CD4-positive, alpha-beta memory T cell (primary cell): ENCODE measurements around the gene NPLOC4. TPM values are rescaled to one million over a fixed set of nuclear protein-coding genes. Genes with fewer than 3 reads are reported as not detected.
"Not testable (repeated sequence)": the region's sequence is repeated elsewhere in the genome, so short reads cannot be mapped to it uniquely, and the experiment has no call there.

Experiments used
- CTCF ChIA-PET: fragments of 350-600 bp; sonication (Branson Sonifier 250); formaldehyde crosslinking; loops from one replicate; lab custom pipeline; 2021; ENCODE audit warnings: inconsistent platforms; ENCODE audit not compliant: partially characterized antibody; lab: Charles Lee
- POLR2A ChIA-PET: fragments of 350-600 bp; sonication (Branson Sonifier 250); formaldehyde crosslinking; loops from one replicate; lab custom pipeline; 2021; ENCODE audit not compliant: partially characterized antibody; lab: Charles Lee
- DNase-seq, 5 donors: peaks; one replicate each; pipeline versions ENCODE4 v3.0.0 to v3.0.0-alpha.2; 2020 to 2022; ENCODE audit warnings: mixed read lengths in 1 of 5
- H3K27ac ChIP-seq: one replicate; pipeline ENCODE4 v1.7.0; 2013; ENCODE audit warnings: low read depth, low read length
- H3K27me3 ChIP-seq: 2 replicates; pipeline ENCODE4 v1.7.0; 2013; ENCODE audit warnings: mild to moderate bottlenecking, low read length, moderate library complexity; ENCODE audit not compliant: insufficient read depth
- H3K36me3 ChIP-seq: 2 replicates; pipeline ENCODE4 v1.7.0; 2013; ENCODE audit warnings: mild to moderate bottlenecking, low read length, moderate library complexity; ENCODE audit not compliant: insufficient read depth
- H3K4me1 ChIP-seq: 2 replicates; pipeline ENCODE4 v1.7.0; 2013; ENCODE audit warnings: mild to moderate bottlenecking, low read length, moderate library complexity; ENCODE audit not compliant: insufficient read depth
- H3K4me3 ChIP-seq, 2 donors: one replicate each; pipeline ENCODE4 v1.7.0; 2013; ENCODE audit warnings: low read length in 2 of 2, mild to moderate bottlenecking in 1 of 2
- H3K9me3 ChIP-seq, 2 donors: one replicate each; pipeline ENCODE4 v1.7.0; 2013; ENCODE audit warnings: low read length in 2 of 2, control low read depth in 1 of 2; ENCODE audit not compliant: control insufficient read depth in 1 of 2
- H3K27ac Mint-ChIP-seq, 7 donors: one replicate each; pipeline ENCODE4 v1.8.0; 2020 to 2021; ENCODE audit warnings: mixed read lengths in 7 of 7, mild to moderate bottlenecking in 6 of 7, inconsistent platforms in 3 of 7, moderate library complexity in 3 of 7
- H3K27me3 Mint-ChIP-seq, 2 donors: one replicate each; pipeline ENCODE4 v1.8.0; 2020 to 2021; ENCODE audit warnings: mixed read lengths in 2 of 2
- H3K36me3 Mint-ChIP-seq, 2 donors: one replicate each; pipeline ENCODE4 v1.8.0; 2020 to 2021; ENCODE audit warnings: mixed read lengths in 2 of 2, inconsistent platforms in 1 of 2, mild to moderate bottlenecking in 1 of 2
- H3K4me1 Mint-ChIP-seq, 4 donors: one replicate each; pipeline ENCODE4 v1.8.0; 2020 to 2021; ENCODE audit warnings: mixed read lengths in 4 of 4, mild to moderate bottlenecking in 1 of 4
- H3K4me3 Mint-ChIP-seq, 8 donors: one replicate each; pipeline ENCODE4 v1.8.0; 2020 to 2021; ENCODE audit warnings: mixed read lengths in 8 of 8, mild to moderate bottlenecking in 7 of 8, moderate library complexity in 6 of 8, inconsistent platforms in 3 of 8
- H3K9me3 Mint-ChIP-seq, 8 donors: one replicate each; pipeline ENCODE4 v1.8.0; 2020 to 2021; ENCODE audit warnings: mixed read lengths in 8 of 8, mild to moderate bottlenecking in 5 of 8, inconsistent platforms in 3 of 8, moderate library complexity in 1 of 8
- intact Hi-C: fragments of 100-400 bp; cut with micrococcal nuclease; formaldehyde crosslinking; loops from one replicate; pipeline ENCODE4 v1.15.1; 2023
- polyA plus RNA-seq, 2 donors: library from polyadenylated mRNA; unstranded; fragments of 300-500 nt; fragmentation: Illumina TruSeq; gene quantifications; one replicate each; pipeline ENCODE4 v1.2.3, GENCODE V29; 2021
- total RNA-seq, 2 experiments: library from RNA; stranded (reverse); gene quantifications; one replicate each; pipeline ENCODE4 v1.2.3, GENCODE V29; 2021

NPLOC4 gene
- total and polyA plus RNA-seq, 4 experiments from 2014 or later: 61.1 to 105 (median 80.8) TPM

DNA sequence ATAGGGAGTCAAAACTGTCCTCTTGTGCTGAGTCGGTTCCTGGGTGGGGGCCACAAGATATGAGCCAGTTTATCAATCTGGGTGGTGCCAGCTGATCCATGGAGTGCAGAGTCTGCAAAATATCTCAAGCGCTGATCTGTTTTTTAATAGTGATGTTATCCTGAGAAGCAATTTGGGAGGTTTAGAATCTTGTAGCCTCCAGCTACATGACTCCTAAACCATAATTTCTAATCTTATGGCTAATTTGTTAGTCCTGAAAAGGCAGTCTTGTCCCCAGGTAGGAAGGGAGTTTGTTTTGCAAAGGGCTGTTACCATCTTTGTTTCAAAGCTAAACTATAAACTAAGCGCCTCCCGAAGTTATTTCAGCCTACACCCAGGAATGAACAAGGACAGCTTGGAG lies 1.8 kb upstream of the NPLOC4 start:
- H3K4me3 ChIP-seq: no peak overlapping the region
- DNase-seq: no peak
- intact Hi-C loops: no loop called here
- Mint-ChIP-seq H3K4me3 (peak overlapping the region in 7 of 8 donors; percentile 11 to 69 (median 45)), H3K27me3 (no peaks in the 10 kb centered on the region), H3K4me1 (peaks cover 5 to 19% (median 12%) of the 10 kb centered on the region in 4 donors), H3K36me3 (peaks cover 0 to 2% of the 10 kb centered on the region in 2 donors), H3K9me3 (no peaks in the 10 kb centered on the region), H3K27ac (peak overlapping the region in 1 of 7 donors; percentile 6)
- ChIA-PET POLR2A (interaction anchor here (1.6 kb wide), 1 partner anchor 27 kb away, joined by 3 read pairs; no protein-coding TSS in a partner anchor), CTCF (interaction anchor here (1.2 kb wide), 1 partner anchor 31 kb away, joined by 3 read pairs; no protein-coding TSS in a partner anchor)
- no peak overlapping the region for H3K27ac ChIP-seq
- peaks cover 27% of the 10 kb centered on the region for H3K4me1 ChIP-seq
- no peaks in the 10 kb centered on the region for H3K36me3 ChIP-seq
- no peaks in the 10 kb centered on the region for H3K9me3 ChIP-seq
- H3K27me3 ChIP-seq: no peaks in the 10 kb centered on the region

DNA sequence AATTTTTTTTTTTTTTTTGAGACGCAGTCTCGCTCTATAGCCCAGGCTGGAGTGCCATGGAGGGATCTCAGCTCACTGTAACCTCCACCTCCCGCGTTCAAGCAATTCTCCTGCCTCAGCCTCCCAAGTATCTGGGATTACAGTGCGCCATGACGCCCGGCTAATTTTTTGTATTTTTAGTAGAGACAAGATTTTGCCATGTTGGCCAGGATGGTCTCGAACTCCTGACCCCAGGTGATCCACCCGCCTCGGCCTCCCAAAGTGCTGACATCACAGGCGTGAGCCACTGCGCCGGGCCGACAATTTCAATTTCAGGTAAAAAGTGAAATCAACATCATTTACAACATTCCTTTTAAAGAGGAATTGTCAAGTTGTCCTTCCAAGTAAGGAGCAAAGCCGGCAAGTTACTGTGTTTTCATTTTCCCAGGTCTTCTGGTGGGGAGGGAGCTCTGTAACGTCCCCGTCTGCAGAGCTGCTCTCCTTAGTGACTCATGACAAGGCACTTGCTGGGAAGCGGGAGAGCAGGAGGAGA lies 873 bp downstream of the NPLOC4 start:
- Histone ChIP-seq H3K36me3 (no peaks in the 10 kb centered on the region), H3K27me3 (no peaks in the 10 kb centered on the region), H3K4me3 (peak overlapping the region; percentile 68 to 76), H3K4me1 (peaks cover 34% of the 10 kb centered on the region), H3K27ac (peak overlapping the region; percentile 65), H3K9me3 (no peaks in the 10 kb centered on the region)
- Mint-ChIP-seq H3K27ac (peak overlapping the region; percentile 85 to 97 (median 95)), H3K4me3 (peak overlapping the region; percentile 92 to 97 (median 95)), H3K9me3 (no peaks in the 10 kb centered on the region), H3K4me1 (peaks cover 9 to 31% (median 18%) of the 10 kb centered on the region in 4 donors), H3K36me3 (peaks cover 0 to 7% of the 10 kb centered on the region in 2 donors), H3K27me3 (no peaks in the 10 kb centered on the region)
- DNase-seq: no peak
- CTCF ChIA-PET: no interaction called here
- POLR2A ChIA-PET: interaction anchor here (1.6 kb wide), 1 partner anchor 27 kb away, joined by 10 read pairs; no protein-coding TSS in a partner anchor
- intact Hi-C loops: no loop called here

DNA sequence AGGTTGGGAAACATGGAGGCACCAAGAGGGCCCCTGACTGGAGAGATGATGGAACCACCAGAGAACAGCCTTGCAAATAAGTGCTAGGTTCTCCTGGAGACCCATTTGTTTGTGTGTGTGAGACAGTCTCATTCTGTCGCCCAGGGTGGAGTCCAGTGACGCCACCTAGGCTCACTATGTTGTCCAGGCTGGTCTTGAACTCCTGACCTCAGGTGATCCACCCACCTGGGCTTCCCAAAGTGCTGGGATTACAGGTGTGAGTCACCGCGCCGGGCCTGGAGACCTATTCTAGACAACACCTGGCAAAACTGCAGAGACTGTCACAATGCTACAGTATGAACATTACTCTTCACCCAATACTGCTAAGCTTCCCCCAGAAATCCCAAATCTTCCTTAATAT lies 1.5 kb downstream of the NPLOC4 start:
- peaks cover 34% of the 10 kb centered on the region for H3K4me1 ChIP-seq
- H3K9me3 ChIP-seq: no peaks in the 10 kb centered on the region
- DNase-seq: no peak
- H3K9me3 Mint-ChIP-seq: no peaks in the 10 kb centered on the region
- H3K27me3 ChIP-seq: no peaks in the 10 kb centered on the region
- ChIA-PET CTCF (no interaction called here), POLR2A (no interaction called here)
- H3K36me3 Mint-ChIP-seq: peaks cover 0 to 7% of the 10 kb centered on the region in 2 donors
- H3K27ac Mint-ChIP-seq: peak overlapping the region in 6 of 7 donors; percentile 47 to 97 (median 95)
- H3K4me3 ChIP-seq: peak overlapping the region in 1 of 2 donors; percentile 68
- H3K4me3 Mint-ChIP-seq: peak overlapping the region; percentile 92 to 97 (median 95)
- H3K4me1 Mint-ChIP-seq: peaks cover 9 to 31% (median 18%) of the 10 kb centered on the region in 4 donors
- H3K27ac ChIP-seq: no peak overlapping the region
- H3K27me3 Mint-ChIP-seq: no peaks in the 10 kb centered on the region
- intact Hi-C loops: no loop called here
- H3K36me3 ChIP-seq: no peaks in the 10 kb centered on the region

DNA sequence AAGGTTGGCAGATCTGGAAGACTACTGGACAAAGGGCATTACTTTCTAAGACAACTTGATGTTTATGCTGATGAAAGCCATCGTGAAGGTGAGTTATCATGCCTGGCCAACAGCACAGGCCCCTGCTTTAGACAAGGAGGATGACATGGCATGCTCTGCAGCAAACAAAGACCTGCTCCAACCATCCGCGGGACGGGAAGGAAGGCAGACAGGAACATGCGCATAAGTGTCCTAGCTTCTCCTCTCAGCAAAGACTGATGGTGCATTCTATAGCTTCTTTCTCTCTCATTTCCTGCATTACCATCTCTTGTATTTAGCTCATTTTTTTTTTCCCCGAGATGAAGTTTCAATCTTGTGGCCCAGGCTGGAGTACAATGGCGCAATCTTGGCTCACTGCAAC lies 5.4 kb downstream of the NPLOC4 start:
- no peak for DNase-seq
- Mint-ChIP-seq H3K9me3 (no peaks in the 10 kb centered on the region), H3K4me3 (no peak overlapping the region), H3K27ac (peak overlapping the region in 2 of 7 donors; percentile 23 to 43), H3K27me3 (no peaks in the 10 kb centered on the region), H3K36me3 (peaks cover 9 to 31% of the 10 kb centered on the region in 2 donors), H3K4me1 (peaks cover 11 to 31% (median 16%) of the 10 kb centered on the region in 4 donors)
- no peaks in the 10 kb centered on the region for H3K27me3 ChIP-seq
- peaks cover 8% of the 10 kb centered on the region for H3K36me3 ChIP-seq
- no peaks in the 10 kb centered on the region for H3K9me3 ChIP-seq
- peaks cover 34% of the 10 kb centered on the region for H3K4me1 ChIP-seq
- intact Hi-C loops: no loop called here
- POLR2A ChIA-PET: no interaction called here
- CTCF ChIA-PET: no interaction called here
- no peak overlapping the region for H3K4me3 ChIP-seq
- no peak overlapping the region for H3K27ac ChIP-seq

DNA sequence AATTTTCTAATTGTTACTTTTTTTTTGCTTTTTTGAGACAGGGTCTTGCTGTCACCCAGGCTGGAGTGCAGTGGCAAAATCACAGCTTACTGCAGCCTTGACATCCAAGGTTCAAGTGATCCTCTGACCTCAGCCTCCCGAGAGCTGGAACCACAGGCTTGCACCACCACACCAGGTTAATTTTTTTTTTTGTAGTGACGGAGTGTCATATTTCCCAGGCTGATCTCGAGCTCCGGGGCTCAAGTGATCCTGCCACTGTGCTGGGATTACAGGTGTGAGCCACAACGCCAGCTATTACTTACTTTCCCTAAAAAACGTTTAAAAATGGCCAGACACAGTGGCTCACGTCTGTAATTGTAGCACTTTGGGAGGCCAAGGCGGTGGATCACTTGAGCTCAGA lies 6.6 kb downstream of the NPLOC4 start:
- no peak overlapping the region for H3K27ac ChIP-seq
- Mint-ChIP-seq H3K4me3 (no peak overlapping the region), H3K36me3 (peaks cover 17 to 39% of the 10 kb centered on the region in 2 donors), H3K27me3 (no peaks in the 10 kb centered on the region), H3K27ac (peak overlapping the region in 1 of 7 donors; percentile 25), H3K4me1 (peaks cover 5 to 19% (median 7%) of the 10 kb centered on the region in 4 donors), H3K9me3 (peaks cover 0 to 3% (median 0%) of the 10 kb centered on the region in 8 donors)
- POLR2A ChIA-PET: no interaction called here
- intact Hi-C loops: no loop called here
- CTCF ChIA-PET: no interaction called here
- H3K4me1 ChIP-seq: peaks cover 23% of the 10 kb centered on the region
- no peak overlapping the region for H3K4me3 ChIP-seq
- no peaks in the 10 kb centered on the region for H3K9me3 ChIP-seq
- peaks cover 15% of the 10 kb centered on the region for H3K36me3 ChIP-seq
- no peaks in the 10 kb centered on the region for H3K27me3 ChIP-seq
- no peak for DNase-seq

DNA sequence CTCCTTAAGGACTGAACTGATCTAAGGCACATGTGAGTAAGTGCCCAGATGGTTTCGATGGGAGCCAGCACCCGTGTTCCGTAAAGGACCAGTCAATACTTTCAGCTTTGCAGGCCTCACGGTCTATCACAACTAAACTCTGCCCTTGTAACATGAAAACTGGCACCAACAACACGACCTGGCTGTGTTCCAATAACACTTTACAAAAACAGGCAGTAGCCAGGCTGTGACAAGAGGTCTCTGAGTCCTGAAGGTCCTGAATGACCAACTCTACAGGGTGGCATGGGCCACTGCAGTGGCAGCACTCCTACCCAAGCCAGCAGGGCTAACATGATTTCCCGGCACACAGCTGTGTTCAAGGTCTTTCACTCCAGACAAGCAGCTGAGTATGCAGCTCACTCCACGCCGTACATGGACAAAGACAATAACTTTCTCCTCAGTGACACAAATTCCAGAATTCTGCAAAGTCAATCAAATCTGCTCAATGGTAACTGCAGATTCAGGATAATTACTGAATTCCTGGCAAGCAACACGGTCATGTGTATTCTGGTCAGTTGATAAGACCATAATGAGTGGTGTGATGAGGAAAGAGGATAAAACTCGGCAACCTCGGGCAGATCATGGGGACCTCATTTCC lies 15.3 kb downstream of the NPLOC4 start:
- peaks cover 0 to 8% (median 1%) of the 10 kb centered on the region in 8 donors for H3K9me3 Mint-ChIP-seq
- no peaks in the 10 kb centered on the region for H3K27me3 Mint-ChIP-seq
- peaks cover 40% of the 10 kb centered on the region for H3K36me3 ChIP-seq
- CTCF ChIA-PET: interaction anchor here (1.2 to 2.6 kb wide), 2 partner anchors 18 to 21 kb away, joined by 3 to 12 read pairs; no protein-coding TSS in a partner anchor
- DNase-seq: no peak
- no peaks in the 10 kb centered on the region for H3K9me3 ChIP-seq
- no peak overlapping the region for H3K4me3 ChIP-seq
- intact Hi-C loops: no loop called here
- peaks cover 0 to 22% (median 12%) of the 10 kb centered on the region in 4 donors for H3K4me1 Mint-ChIP-seq
- H3K27me3 ChIP-seq: no peaks in the 10 kb centered on the region
- POLR2A ChIA-PET: no interaction called here
- peaks cover 47 to 54% of the 10 kb centered on the region in 2 donors for H3K36me3 Mint-ChIP-seq
- H3K27ac Mint-ChIP-seq: no peak overlapping the region
- H3K27ac ChIP-seq: no peak overlapping the region
- H3K4me1 ChIP-seq: no peaks in the 10 kb centered on the region
- H3K4me3 Mint-ChIP-seq: no peak overlapping the region

DNA sequence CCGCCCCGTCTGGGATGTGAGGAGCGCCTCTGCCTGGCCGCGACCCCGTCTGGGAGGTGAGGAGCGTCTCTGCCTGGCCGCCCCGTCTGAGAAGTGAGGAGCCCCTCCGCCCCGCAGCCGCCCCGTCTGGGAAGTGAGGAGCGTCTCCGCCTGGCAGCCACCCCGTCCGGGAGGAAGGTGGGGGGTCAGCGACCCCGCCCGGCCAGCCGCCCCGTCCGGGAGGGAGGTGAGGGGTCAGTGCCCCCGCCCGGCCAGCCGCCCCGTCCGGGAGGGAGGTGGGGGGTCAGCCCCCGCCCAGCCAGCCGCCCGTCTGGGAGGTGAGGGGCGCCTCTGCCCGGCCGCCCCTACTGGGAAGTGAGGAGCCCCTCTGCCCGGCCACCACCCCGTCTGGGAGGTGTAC lies 18.6 kb downstream of the NPLOC4 start:
- H3K9me3 Mint-ChIP-seq, DNase-seq, H3K27ac Mint-ChIP-seq, H3K27me3 Mint-ChIP-seq, intact Hi-C loops, H3K4me3 Mint-ChIP-seq, H3K27me3 ChIP-seq, H3K9me3 ChIP-seq, CTCF ChIA-PET, H3K27ac ChIP-seq, H3K4me3 ChIP-seq, POLR2A ChIA-PET: not testable (repeated sequence)
- peaks cover 17% of the 10 kb centered on the region for H3K4me1 ChIP-seq
- Mint-ChIP-seq H3K4me1 (peaks cover 15 to 40% (median 19%) of the 10 kb centered on the region in 4 donors), H3K36me3 (peaks cover 43 to 55% of the 10 kb centered on the region in 2 donors)
- H3K36me3 ChIP-seq: peaks cover 35% of the 10 kb centered on the region
